ENCODE data around the gene POU2AF2.
"Not testable (repeated sequence)": the region's sequence is repeated elsewhere in the genome, so short reads cannot be mapped to it uniquely, and the experiment has no call there.

The POU2AF2 gene

GRCh38 chr11:111258046-111258445, 12.5 kb downstream of the POU2AF2 start:
- DNase-seq (ENCODE audit: extremely low read depth, low read depth), result no peak
- TF ChIP-seq CTCF (IDR thresholded peaks at IDR 0.05; ENCODE audit: low read depth, low read length), result no peak

GRCh38 chr11:111259896-111260295, 14.4 kb downstream of the POU2AF2 start:
- no peak for TF ChIP-seq CTCF (IDR thresholded peaks at IDR 0.05; ENCODE audit: low read depth, low read length)
- DNase-seq (ENCODE audit: extremely low read depth, low read depth), result no peak

- TF ChIP-seq CTCF (IDR thresholded peaks at IDR 0.05; ENCODE audit: low read depth, low read length), result no peak
- no peak for DNase-seq (ENCODE audit: extremely low read depth, low read depth)
Observed at GRCh38 chr11:111260811-111261210, 15.3 kb downstream of the POU2AF2 start.

GRCh38 chr11:111264646-111265045, 19.1 kb downstream of the POU2AF2 start:
- DNase-seq (ENCODE audit: extremely low read depth, low read depth), result no peak
- no peak for TF ChIP-seq CTCF (IDR thresholded peaks at IDR 0.05; ENCODE audit: low read depth, low read length)

- no peak for DNase-seq (ENCODE audit: extremely low read depth, low read depth)
- TF ChIP-seq CTCF (IDR thresholded peaks at IDR 0.05; ENCODE audit: low read depth, low read length), result no peak
Observed at GRCh38 chr11:111265421-111265820, 19.9 kb downstream of the POU2AF2 start.

GRCh38 chr11:111268303-111268702, 22.8 kb downstream of the POU2AF2 start:
- not testable (repeated sequence) for DNase-seq (ENCODE audit: extremely low read depth, low read depth)

GRCh38 chr11:111269146-111269868, 23.8 kb downstream of the POU2AF2 start:
- no peak for DNase-seq (ENCODE audit: extremely low read depth, low read depth)
- TF ChIP-seq CTCF (IDR thresholded peaks at IDR 0.05; ENCODE audit: low read depth, low read length), result no peak

- no peak for TF ChIP-seq CTCF (IDR thresholded peaks at IDR 0.05; ENCODE audit: low read depth, low read length)
- DNase-seq (ENCODE audit: extremely low read depth, low read depth), result no peak
Observed at GRCh38 chr11:111272420-111272819, 26.9 kb downstream of the POU2AF2 start.

Measured in AG09319 (cell line).